ENCODE measurements around the gene MAGEA4. TPM values are rescaled to one million over a fixed set of nuclear protein-coding genes. Genes with fewer than 3 reads are reported as not detected.

The MAGEA4 gene
- total and polyA plus RNA-seq, 10 of the 15 experiments (the other 5 are each of a cell fraction or from before 2014, with no cell fraction given) = not detected

DNA sequence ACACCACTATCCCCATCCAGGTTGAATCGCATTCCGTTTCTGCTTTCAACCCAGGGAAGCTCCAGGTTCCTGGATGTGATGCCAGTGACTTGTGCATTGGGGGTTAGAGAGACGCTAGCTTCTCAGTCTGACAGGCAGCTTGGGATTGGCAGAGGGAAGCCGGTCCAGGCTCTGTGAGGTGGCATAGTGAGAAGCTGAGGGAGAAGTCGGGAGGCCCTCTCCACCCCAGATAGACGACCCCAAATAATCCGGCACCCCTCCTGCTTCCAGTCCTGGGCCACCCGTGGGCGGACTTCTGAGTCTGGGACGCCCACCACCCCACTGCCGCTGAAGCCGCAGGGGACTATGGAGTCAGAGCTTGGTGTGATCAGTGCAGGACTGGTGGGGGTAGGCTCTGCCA is 7.4 kb downstream of the MAGEA4 start:
- Histone ChIP-seq H3K9me3 (replicated peaks; ENCODE audit: control insufficient read depth, insufficient read depth, low read length) (no peaks in the 10 kb centered on the region; the same call in 2 of the 3 replicates), H3K4me2 (ENCODE audit: control insufficient read depth, insufficient read depth) (no peak overlapping the region), H2AFZ (ENCODE audit: control insufficient read depth, low read depth, low read length) (no peak overlapping the region), H3K9ac (ENCODE audit: control insufficient read depth, insufficient read depth, low read length) (no peak overlapping the region), H3K36me3 (ENCODE audit: control insufficient read depth in 2 of 2, insufficient read depth in 2 of 2, low read length in 1 of 2) (no peaks in the 10 kb centered on the region), H3K79me2 (ENCODE audit: control insufficient read depth, insufficient read depth, low read length) (no peaks in the 10 kb centered on the region), H4K20me1 (ENCODE audit: control insufficient read depth, insufficient read depth) (no peaks in the 10 kb centered on the region), H3K4me1 (ENCODE audit: control insufficient read depth, insufficient read depth, low read length) (no peaks in the 10 kb centered on the region), H3K4me3 (no peak overlapping the region), H3K27me3 (replicated peaks in 1 of 2; ENCODE audit: control insufficient read depth in 2 of 2, insufficient read depth in 2 of 2, low read length in 1 of 2) (no peaks in the 10 kb centered on the region), H3K27ac (ENCODE audit: control insufficient read depth, insufficient read depth) (no peak overlapping the region)
- ChIA-PET RAD21 (ENCODE audit: unreplicated experiment) (no interaction called here), POLR2A (no interaction called here), SMC1A (ENCODE audit: uncharacterized antibody, unreplicated experiment) (no interaction called here), CTCF (no interaction called here)
- no peak for TF ChIP-seq MYB (IDR thresholded peaks at IDR 0.05; ENCODE audit: borderline replicate concordance, low read depth, low read length)
- 64% methylated on average over 8 of the region's 12 CpGs for WGBS (ENCODE audit: insufficient coverage, insufficient replicate concordance, low lambda C conversion rate, missing lambda C conversion rate)
- no peak for FAIRE-seq
- no peak for DNase-seq (ENCODE audit: low read depth, low spot score)
- no peak for ATAC-seq
- BruUV-seq (replicated peaks) = no TSS peak
- intact Hi-C loops (cut with micrococcal nuclease; ENCODE audit: unreplicated experiment) = no loop called here
- in situ Hi-C loops (cut with MboI) = no loop called here

DNA sequence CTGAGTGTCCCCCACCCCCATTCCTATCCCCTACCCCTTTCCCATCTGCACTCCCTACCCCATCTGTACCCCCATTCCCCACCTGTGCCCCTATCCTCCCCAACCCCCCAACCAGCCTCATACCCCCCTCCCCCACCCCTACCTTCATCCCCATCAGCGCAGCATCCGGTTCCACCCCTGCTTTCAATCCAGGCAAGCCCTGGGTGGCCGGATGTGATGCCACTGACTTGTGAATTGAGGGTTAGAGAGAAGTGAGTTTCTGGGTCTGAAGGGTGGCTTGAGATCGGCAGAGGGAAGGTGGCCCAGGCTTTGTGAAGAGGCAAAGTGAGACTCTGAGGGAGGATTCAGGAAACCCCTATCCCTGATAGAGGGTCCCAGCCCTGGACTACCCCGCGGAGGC is 7.8 kb downstream of the MAGEA4 start:
- TF ChIP-seq, protein P1, sequence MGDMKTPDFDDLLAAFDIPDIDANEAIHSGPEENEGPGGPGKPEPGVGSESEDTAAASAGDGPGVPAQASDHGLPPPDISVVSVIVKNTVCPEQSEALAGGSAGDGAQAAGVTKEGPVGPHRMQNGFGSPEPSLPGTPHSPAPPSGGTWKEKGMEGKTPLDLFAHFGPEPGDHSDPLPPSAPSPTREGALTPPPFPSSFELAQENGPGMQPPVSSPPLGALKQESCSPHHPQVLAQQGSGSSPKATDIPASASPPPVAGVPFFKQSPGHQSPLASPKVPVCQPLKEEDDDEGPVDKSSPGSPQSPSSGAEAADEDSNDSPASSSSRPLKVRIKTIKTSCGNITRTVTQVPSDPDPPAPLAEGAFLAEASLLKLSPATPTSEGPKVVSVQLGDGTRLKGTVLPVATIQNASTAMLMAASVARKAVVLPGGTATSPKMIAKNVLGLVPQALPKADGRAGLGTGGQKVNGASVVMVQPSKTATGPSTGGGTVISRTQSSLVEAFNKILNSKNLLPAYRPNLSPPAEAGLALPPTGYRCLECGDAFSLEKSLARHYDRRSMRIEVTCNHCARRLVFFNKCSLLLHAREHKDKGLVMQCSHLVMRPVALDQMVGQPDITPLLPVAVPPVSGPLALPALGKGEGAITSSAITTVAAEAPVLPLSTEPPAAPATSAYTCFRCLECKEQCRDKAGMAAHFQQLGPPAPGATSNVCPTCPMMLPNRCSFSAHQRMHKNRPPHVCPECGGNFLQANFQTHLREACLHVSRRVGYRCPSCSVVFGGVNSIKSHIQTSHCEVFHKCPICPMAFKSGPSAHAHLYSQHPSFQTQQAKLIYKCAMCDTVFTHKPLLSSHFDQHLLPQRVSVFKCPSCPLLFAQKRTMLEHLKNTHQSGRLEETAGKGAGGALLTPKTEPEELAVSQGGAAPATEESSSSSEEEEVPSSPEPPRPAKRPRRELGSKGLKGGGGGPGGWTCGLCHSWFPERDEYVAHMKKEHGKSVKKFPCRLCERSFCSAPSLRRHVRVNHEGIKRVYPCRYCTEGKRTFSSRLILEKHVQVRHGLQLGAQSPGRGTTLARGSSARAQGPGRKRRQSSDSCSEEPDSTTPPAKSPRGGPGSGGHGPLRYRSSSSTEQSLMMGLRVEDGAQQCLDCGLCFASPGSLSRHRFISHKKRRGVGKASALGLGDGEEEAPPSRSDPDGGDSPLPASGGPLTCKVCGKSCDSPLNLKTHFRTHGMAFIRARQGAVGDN (IDR thresholded peaks at IDR 0.05) = no peak
- TF ChIP-seq KLF5 (IDR thresholded peaks at IDR 0.05; ENCODE audit: partially characterized antibody) (no peak), CEBPB (IDR thresholded peaks at IDR 0.05; ENCODE audit: borderline replicate concordance in 1 of 2, low read depth in 2 of 2, low read length in 2 of 2) (no peak), IRF4 (IDR thresholded peaks at IDR 0.05; ENCODE audit: low read depth, low read length) (no peak), BCL11A (IDR thresholded peaks at IDR 0.05; ENCODE audit: low read depth, low read length) (no peak), BACH1 (IDR thresholded peaks at IDR 0.05; ENCODE audit: borderline replicate concordance) (no peak), MXI1 (IDR thresholded peaks at IDR 0.05; ENCODE audit: low read depth, low read length) (no peak), NR2C1 (IDR thresholded peaks at IDR 0.05) (no peak), RUNX3 (IDR thresholded peaks at IDR 0.05; ENCODE audit: low read length) (no peak), NRF1 (conservative IDR thresholded peaks at IDR 0.05; ENCODE audit: low read depth, low read length) (no peak), PAX5 (IDR thresholded peaks at IDR 0.05; ENCODE audit: borderline replicate concordance, low read depth, low read length) (no peak)
- TF ChIP-seq, protein P2, sequence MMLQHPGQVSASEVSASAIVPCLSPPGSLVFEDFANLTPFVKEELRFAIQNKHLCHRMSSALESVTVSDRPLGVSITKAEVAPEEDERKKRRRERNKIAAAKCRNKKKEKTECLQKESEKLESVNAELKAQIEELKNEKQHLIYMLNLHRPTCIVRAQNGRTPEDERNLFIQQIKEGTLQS (IDR thresholded peaks at IDR 0.05; ENCODE audit: borderline replicate concordance, extremely low read depth, low read depth, low read length) = no peak
- DNase-seq (ENCODE audit: low read depth, low spot score) = no peak
- intact Hi-C loops (cut with micrococcal nuclease; ENCODE audit: unreplicated experiment) = no loop called here
- no peaks in the 10 kb centered on the region; the same call in 2 of the 3 replicates for H3K9me3 ChIP-seq (replicated peaks; ENCODE audit: control insufficient read depth, insufficient read depth, low read length)
- H3K36me3 ChIP-seq (ENCODE audit: control insufficient read depth in 2 of 2, insufficient read depth in 2 of 2, low read length in 1 of 2) = no peaks in the 10 kb centered on the region
- no peaks in the 10 kb centered on the region for H3K27me3 ChIP-seq (replicated peaks in 1 of 2; ENCODE audit: control insufficient read depth in 2 of 2, insufficient read depth in 2 of 2, low read length in 1 of 2)
- ChIA-PET SMC1A (ENCODE audit: uncharacterized antibody, unreplicated experiment) (no interaction called here), RAD21 (ENCODE audit: unreplicated experiment) (no interaction called here), CTCF (no interaction called here), POLR2A (no interaction called here)
- no peak overlapping the region for H3K4me2 ChIP-seq (ENCODE audit: control insufficient read depth, insufficient read depth)
- H2AFZ ChIP-seq (ENCODE audit: control insufficient read depth, low read depth, low read length) = no peak overlapping the region
- no peak for ATAC-seq
- no peaks in the 10 kb centered on the region for H4K20me1 ChIP-seq (ENCODE audit: control insufficient read depth, insufficient read depth)
- H3K27ac ChIP-seq (ENCODE audit: control insufficient read depth, insufficient read depth) = no peak overlapping the region
- H3K9ac ChIP-seq (ENCODE audit: control insufficient read depth, insufficient read depth, low read length) = no peak overlapping the region
- no peaks in the 10 kb centered on the region for H3K4me1 ChIP-seq (ENCODE audit: control insufficient read depth, insufficient read depth, low read length)
- H3K79me2 ChIP-seq (ENCODE audit: control insufficient read depth, insufficient read depth, low read length) = no peaks in the 10 kb centered on the region
- no peak for FAIRE-seq
- in situ Hi-C loops (cut with MboI) = no loop called here
- BruUV-seq (replicated peaks) = no TSS peak
- H3K4me3 ChIP-seq = no peak overlapping the region
- WGBS (ENCODE audit: insufficient coverage, insufficient replicate concordance, low lambda C conversion rate, missing lambda C conversion rate) = 55% methylated on average over 4 of the region's 6 CpGs
